Transverse colon (tissue), 4 donors: ENCODE results near the gene GATB. TPM values are rescaled to one million over a fixed set of nuclear protein-coding genes. Genes with fewer than 3 reads are reported as not detected.
"Not testable (repeated sequence)": the region's sequence is repeated elsewhere in the genome, so short reads cannot be mapped to it uniquely, and the experiment has no call there.

Experiments used
- DNase-seq: peaks from one replicate; pipeline ENCODE4 v3.0.0-alpha.2; 2019
- H3K27ac ChIP-seq, 4 donors: fragments of 200-600 bp; sonication (generic); 2 replicates each; pipeline ENCODE4 v1.5.1; 2016 to 2018; ENCODE audit warnings: inconsistent platforms in 4 of 4
- H3K27me3 ChIP-seq: fragments of 200-600 bp; sonication (generic); 2 replicates; pipeline ENCODE4 v1.5.1; 2017; ENCODE audit warnings: inconsistent platforms
- H3K36me3 ChIP-seq, 4 donors: fragments of 200-600 bp; sonication (generic); 2 replicates each; pipeline ENCODE4 v1.5.1; 2017 to 2019; ENCODE audit warnings: inconsistent platforms in 4 of 4
- H3K4me1 ChIP-seq, 4 donors: fragments of 200-600 bp; sonication (generic); 2 replicates each; pipeline ENCODE4 v1.5.1; 2017 to 2020; ENCODE audit warnings: inconsistent platforms in 4 of 4
- H3K4me3 ChIP-seq, 4 donors: fragments of 200-600 bp; sonication (generic); 1 replicate in 1 of 4; 2 replicates in 3 of 4; pipeline versions ENCODE4 v1.5.1 to v1.6.1; 2017 to 2019; ENCODE audit warnings: inconsistent platforms in 4 of 4
- H3K9me3 ChIP-seq, 2 donors: fragments of 200-600 bp; sonication (generic); 2 replicates each; pipeline ENCODE4 v1.5.1; 2017 to 2019; ENCODE audit warnings: inconsistent platforms in 2 of 2
- EP300 ChIP-seq: sonication (generic); formaldehyde crosslinking; IDR thresholded peaks from one replicate; pipeline ENCODE4 v1.6.1; 2017; ENCODE audit warnings: antibody characterized with exemption, low read depth
- POLR2A ChIP-seq: fragments of 450-650 bp; IDR thresholded peaks from one replicate; pipeline ENCODE4 v1.6.1; 2016; ENCODE audit warnings: antibody characterized with exemption, mild to moderate bottlenecking, moderate library complexity
- POLR2AphosphoS5 ChIP-seq, 3 donors: sonication (generic); formaldehyde crosslinking; IDR thresholded peaks; one replicate each; pipeline ENCODE4 v1.6.1; 2016; ENCODE audit warnings: antibody characterized with exemption in 3 of 3
- WGBS, 2 donors: methylation state at CpG; one replicate each; pipeline ENCODE4 v1.1.5; 2018; ENCODE audit warnings: low coverage in 1 of 2; 5-methylcytosine and 5-hydroxymethylcytosine counted together
- in situ Hi-C, 4 donors: fragments of 200-750 bp; cut with MboI; loops; one replicate each; pipeline versions ENCODE4 v1.15.0 to v1.15.1; 2017; ENCODE audit warnings: low sequenced_read_pairs in 3 of 4, low pct_ligation_motif_present in 1 of 4, low pct_unique_long_range_greater_than_20kb in 1 of 4
- intact Hi-C: fragments of 100-400 bp; cut with DNase I; formaldehyde crosslinking; loops from one replicate; pipeline ENCODE4 v1.15.1; 2023; ENCODE audit warnings: low total_unique reads
- total RNA-seq, 4 donors: library from RNA; depleted of rRNA; stranded (reverse); fragments of >200 nt; gene quantifications; one replicate each; pipeline ENCODE4 v1.1.0, GENCODE V29; 2016
- TF ChIP-seq, protein P1 (sequence below), 5 experiments: fragments of 200-600 bp in 3 of 5; fragments of 450-650 bp in 2 of 5; sonication (generic) in 3 of 5; IDR thresholded peaks; 1 replicate in 2 of 5; 2 replicates in 3 of 5; pipeline ENCODE4 v1.5.1; 2016 to 2017; ENCODE audit warnings: antibody characterized with exemption in 5 of 5, inconsistent platforms in 3 of 5, mild to moderate bottlenecking in 2 of 5, moderate library complexity in 1 of 5

GATB gene
- total RNA-seq, 4 donors from 2014 or later: 22.5 to 111 (median 27.3) TPM

DNA sequence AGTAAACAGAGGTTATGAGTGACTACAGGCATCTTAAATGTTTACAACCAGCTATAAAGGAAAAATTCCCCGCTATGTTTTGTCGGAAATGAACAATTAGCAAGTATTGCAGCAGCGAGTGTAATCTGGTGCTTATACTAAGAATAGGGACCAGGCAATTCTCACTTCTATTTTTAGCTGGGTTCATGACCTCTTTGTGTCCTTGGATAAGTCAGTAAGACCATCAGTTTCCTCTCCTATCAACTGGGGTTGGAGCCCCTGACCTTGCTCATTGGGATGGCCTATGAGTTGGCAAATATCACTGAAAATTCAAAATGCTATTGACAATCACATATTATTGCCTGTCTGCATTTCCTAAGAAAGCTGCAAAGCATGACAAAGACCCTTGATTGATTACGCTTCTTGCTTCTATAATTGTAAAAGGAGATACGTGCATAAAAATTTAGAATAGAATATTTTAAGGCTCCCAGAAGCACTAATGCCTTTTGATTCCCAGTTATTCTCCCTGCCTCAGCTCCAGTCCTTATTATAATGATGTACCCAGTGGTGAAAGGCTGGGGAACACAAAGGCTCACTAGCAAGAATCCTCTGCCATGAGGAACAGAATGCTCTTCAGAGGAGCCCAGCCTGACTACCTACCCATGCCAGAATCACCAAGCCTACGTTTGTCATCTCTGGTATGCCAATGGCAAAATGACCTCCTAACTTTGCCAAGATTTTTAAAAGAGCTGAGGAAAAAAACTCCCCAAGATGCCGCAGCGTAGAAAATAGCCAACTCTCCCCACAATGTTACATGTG is 21.9 kb downstream of the GATB start:
- Histone ChIP-seq H3K9me3 (peaks cover 9 to 17% of the 10 kb centered on the region in 2 donors), H3K27ac (no peak overlapping the region), H3K36me3 (peaks cover 0 to 12% (median 4%) of the 10 kb centered on the region in 4 donors), H3K4me3 (no peak overlapping the region), H3K4me1 (peaks cover 0 to 6% (median 0%) of the 10 kb centered on the region in 4 donors), H3K27me3 (no peaks in the 10 kb centered on the region)
- WGBS, 2 donors: 70 to 81% methylated on average over 4 to 8 of the region's 8 CpGs
- in situ Hi-C loops: no loop called here
- TF ChIP-seq POLR2A (no peak), POLR2AphosphoS5 (IDR thresholded peaks at IDR 0.05) (no peak), EP300 (no peak)
- TF ChIP-seq, protein P1, sequence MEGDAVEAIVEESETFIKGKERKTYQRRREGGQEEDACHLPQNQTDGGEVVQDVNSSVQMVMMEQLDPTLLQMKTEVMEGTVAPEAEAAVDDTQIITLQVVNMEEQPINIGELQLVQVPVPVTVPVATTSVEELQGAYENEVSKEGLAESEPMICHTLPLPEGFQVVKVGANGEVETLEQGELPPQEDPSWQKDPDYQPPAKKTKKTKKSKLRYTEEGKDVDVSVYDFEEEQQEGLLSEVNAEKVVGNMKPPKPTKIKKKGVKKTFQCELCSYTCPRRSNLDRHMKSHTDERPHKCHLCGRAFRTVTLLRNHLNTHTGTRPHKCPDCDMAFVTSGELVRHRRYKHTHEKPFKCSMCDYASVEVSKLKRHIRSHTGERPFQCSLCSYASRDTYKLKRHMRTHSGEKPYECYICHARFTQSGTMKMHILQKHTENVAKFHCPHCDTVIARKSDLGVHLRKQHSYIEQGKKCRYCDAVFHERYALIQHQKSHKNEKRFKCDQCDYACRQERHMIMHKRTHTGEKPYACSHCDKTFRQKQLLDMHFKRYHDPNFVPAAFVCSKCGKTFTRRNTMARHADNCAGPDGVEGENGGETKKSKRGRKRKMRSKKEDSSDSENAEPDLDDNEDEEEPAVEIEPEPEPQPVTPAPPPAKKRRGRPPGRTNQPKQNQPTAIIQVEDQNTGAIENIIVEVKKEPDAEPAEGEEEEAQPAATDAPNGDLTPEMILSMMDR (IDR thresholded peaks at IDR 0.05): no peak
- DNase-seq: no peak
- intact Hi-C loops: loop anchor here (2.0 kb wide), 1 partner anchor 48 kb away; no protein-coding TSS in a partner anchor

DNA sequence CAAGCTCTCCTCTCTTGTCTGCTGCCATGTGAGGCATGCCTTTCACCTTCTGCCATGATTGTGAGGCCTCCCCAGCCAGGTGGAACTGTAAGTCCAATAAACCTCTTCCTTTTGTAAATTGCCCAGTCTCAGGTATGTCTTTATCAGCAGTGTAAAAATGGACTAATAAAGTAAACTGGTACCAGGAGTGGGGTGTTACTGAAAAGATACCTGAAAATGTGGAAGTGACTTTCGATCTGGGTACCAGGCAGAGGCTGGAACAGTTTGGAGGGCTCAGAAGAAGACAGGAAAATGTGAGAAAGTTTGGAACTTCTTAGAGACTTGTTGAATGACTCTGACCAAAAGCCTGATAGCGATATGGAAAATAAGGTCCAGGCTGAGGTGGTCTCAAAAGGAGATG is 24.0 kb downstream of the GATB start:
- in situ Hi-C loops, DNase-seq, H3K4me3 ChIP-seq, intact Hi-C loops, H3K27me3 ChIP-seq, H3K27ac ChIP-seq, H3K4me1 ChIP-seq: not testable (repeated sequence)
- Histone ChIP-seq H3K9me3 (peaks cover 9 to 17% of the 10 kb centered on the region in 2 donors), H3K36me3 (peaks cover 0 to 12% (median 4%) of the 10 kb centered on the region in 4 donors)
- WGBS, 2 donors: 78 to 97% methylated on average over 2 of the region's 2 CpGs

DNA sequence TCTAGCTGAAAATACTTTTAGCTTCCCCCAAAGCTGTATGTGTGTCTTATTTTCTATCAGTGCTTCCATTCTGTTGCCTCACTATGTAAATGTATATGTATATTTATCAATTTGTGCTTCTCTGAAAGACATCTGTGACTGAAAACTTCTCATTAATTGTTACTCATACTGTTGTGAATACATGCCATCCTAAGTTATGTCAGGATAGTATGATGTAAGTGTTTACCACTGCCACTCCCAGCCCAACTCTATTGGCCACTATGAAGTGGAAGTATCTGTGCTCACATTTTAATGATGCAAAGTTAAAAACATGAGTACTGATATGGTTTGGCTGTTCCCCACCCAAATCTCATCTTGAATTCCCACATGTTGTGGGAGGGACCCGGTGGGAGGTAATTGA is 24.4 kb downstream of the GATB start:
- peaks cover 0 to 12% (median 4%) of the 10 kb centered on the region in 4 donors for H3K36me3 ChIP-seq
- no peaks in the 10 kb centered on the region for H3K4me1 ChIP-seq
- no peak for TF ChIP-seq POLR2AphosphoS5 (IDR thresholded peaks at IDR 0.05)
- no peak for TF ChIP-seq POLR2A
- TF ChIP-seq, protein P1 (IDR thresholded peaks at IDR 0.05): no peak
- TF ChIP-seq EP300: no peak
- peaks cover 9 to 17% of the 10 kb centered on the region in 2 donors for H3K9me3 ChIP-seq
- H3K27ac ChIP-seq: no peak overlapping the region
- no peak overlapping the region for H3K4me3 ChIP-seq
- H3K27me3 ChIP-seq: no peaks in the 10 kb centered on the region
- 96% methylated on average over 1 of the region's 1 CpG; no CpG with 5 or more reads in 1 of the 2 donors for WGBS, 2 donors
- DNase-seq: no peak
- intact Hi-C loops: no loop called here
- in situ Hi-C loops: no loop called here

DNA sequence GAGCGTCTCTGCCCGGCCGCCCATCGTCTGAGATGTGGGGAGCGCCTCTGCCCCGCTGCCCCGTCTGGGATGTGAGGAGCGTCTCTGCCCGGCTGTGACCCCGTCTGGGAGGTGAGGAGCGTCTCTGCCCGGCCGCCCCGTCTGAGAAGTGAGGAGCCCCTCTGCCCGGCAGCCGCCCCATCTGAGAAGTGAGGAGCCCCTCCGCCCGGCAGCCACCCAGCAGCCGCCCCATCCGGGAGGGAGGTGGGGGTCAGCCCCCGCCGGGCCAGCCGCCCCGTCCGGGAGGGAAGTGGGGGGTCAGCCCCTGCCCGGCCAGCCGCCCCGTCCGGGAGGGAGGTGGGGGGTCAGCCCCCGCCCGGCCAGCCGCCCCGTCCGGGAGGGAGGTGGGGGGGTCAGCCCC is 29.1 kb downstream of the GATB start:
- H3K36me3 ChIP-seq, intact Hi-C loops, H3K27me3 ChIP-seq, H3K4me3 ChIP-seq, DNase-seq, H3K4me1 ChIP-seq, H3K9me3 ChIP-seq, H3K27ac ChIP-seq, in situ Hi-C loops: not testable (repeated sequence)
- WGBS, 2 donors: 99% methylated on average over 8 of the region's 34 CpGs; no CpG with 5 or more reads in 1 of the 2 donors

DNA sequence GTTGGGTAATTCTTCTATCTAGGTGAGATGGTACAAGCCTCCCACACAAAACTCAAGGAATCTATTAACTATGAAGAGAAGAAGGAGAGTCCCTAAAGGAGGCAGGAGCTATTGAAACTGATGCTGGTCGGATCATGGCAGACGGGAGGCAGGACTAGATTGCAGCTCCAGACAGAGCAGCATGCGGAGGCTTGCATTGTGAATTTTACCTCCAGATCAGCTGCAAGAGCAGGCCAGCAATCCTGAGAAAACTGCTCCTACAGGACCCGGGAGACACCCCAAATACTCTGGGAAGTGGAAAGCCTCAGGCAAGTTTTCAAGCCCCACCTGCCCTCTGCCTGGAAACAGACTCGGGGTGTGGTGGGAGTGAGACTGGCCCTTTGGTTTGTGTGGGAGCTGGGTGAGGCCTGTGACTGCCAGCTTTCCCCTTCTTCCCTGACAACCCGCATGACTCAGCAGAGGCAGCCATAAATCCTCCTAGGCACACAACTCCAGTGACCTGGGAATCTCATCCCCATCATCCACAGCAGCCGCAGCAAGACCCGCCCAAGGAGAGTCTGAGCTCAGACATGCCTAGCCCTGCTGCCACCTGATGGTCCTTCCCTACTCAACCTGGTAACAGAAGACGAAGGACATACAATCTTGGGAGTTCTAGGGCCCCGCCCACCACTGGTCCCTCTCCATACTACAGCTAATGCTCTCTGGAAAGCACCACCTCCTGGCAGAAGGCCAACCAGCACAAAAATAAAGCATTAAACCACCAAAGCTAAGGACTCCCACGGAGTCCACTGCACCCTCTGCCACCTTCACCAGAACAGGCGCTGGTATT is 30.9 kb downstream of the GATB start:
- no peak overlapping the region for H3K4me3 ChIP-seq
- peak overlapping the region in 1 of 4 donors; percentile 16 for H3K27ac ChIP-seq
- in situ Hi-C loops: no loop called here
- intact Hi-C loops: no loop called here
- no peaks in the 10 kb centered on the region for H3K27me3 ChIP-seq
- TF ChIP-seq, protein P1 (IDR thresholded peaks at IDR 0.05): no peak
- TF ChIP-seq EP300: no peak
- no peak for TF ChIP-seq POLR2A
- no peak for TF ChIP-seq POLR2AphosphoS5 (IDR thresholded peaks at IDR 0.05)
- WGBS, 2 donors: 86 to 100% methylated on average over 2 to 12 of the region's 12 CpGs
- no peaks in the 10 kb centered on the region for H3K36me3 ChIP-seq
- DNase-seq: peak; percentile 61
- peaks cover 0 to 4% (median 2%) of the 10 kb centered on the region in 4 donors for H3K4me1 ChIP-seq
- H3K9me3 ChIP-seq: no peaks in the 10 kb centered on the region
